ENCODE data around the gene MUC4.
"Not testable (repeated sequence)": the region's sequence is repeated elsewhere in the genome, so short reads cannot be mapped to it uniquely, and the experiment has no call there.

Gene MUC4

GRCh38 chr3:195788711-195789581, 22.8 kb downstream of the MUC4 start:
- DNase-seq (ENCODE audit: low read depth in 2 of 3, low spot score in 2 of 3), result no peak

- not testable (repeated sequence) for DNase-seq (ENCODE audit: low read depth in 2 of 3, low spot score in 2 of 3)
Measured at GRCh38 chr3:195785781-195786405, 25.8 kb downstream of the MUC4 start.

GRCh38 chr3:195784031-195784430, 27.7 kb downstream of the MUC4 start:
- DNase-seq (ENCODE audit: low read depth in 2 of 3, low spot score in 2 of 3), result not testable (repeated sequence)

DNA sequence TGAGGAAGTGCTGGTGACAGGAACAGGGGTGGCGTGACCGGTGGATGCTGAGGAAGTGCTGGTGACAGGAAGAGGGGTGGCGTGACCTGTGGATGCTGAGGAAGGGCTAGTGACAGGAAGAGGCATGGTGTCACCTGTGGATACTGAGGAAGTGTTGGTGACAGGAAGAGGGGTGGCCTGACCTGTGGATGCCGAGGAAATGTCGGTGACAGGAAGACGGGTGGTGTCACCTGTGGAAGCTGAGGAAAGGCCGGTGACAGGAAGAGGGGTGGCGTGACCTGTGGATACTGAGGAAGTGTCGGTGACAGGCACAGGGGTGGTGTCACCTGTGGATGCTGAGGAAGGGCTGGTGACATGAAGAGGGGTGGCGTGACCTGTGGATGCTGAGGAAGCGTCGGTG, 30.5 kb downstream of the MUC4 start:
- not testable (repeated sequence) for DNase-seq (ENCODE audit: low read depth in 2 of 3, low spot score in 2 of 3)

DNA sequence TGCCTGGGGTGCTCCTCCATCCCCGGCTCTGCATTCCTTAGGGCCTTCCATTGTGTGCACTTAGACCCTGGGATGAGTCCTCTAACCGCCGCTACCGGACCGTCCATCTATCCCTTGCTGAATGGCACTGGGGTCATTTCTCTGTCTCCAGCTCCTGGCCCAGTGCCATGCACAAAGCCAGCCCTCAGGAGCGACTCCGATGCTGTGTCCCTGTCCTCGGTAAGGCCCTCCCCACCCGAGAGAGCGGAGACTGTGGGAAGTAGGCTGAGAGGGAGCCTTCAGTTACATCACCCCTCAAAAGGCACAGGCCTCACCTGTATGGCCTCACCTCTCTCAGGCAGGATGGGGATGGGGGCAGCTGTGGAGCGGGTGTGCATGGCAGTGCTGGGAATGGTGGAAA, 33.8 kb downstream of the MUC4 start:
- no peak for DNase-seq (ENCODE audit: low read depth in 2 of 3, low spot score in 2 of 3)

DNA sequence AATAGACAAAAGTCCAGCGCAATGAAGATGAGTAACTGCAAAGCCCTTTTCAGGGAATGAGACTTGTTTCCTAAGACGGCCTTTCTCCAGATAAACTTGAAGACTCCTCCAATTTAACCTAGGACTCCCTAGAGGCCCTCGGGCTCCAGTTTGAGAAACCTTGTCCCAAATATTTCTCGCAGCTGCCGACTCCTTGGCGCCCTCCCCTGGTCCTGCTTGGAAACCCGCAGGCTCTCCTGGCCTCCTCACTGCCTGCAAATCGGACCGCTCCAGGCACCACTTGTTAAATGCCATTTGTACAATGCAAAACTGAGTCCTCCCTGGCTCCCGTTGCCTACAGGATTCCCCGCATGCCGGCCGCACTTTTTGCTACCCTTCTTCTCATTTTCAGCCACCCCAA, 36.8 kb downstream of the MUC4 start:
- DNase-seq (ENCODE audit: low read depth in 2 of 3, low spot score in 2 of 3), result no peak

DNA sequence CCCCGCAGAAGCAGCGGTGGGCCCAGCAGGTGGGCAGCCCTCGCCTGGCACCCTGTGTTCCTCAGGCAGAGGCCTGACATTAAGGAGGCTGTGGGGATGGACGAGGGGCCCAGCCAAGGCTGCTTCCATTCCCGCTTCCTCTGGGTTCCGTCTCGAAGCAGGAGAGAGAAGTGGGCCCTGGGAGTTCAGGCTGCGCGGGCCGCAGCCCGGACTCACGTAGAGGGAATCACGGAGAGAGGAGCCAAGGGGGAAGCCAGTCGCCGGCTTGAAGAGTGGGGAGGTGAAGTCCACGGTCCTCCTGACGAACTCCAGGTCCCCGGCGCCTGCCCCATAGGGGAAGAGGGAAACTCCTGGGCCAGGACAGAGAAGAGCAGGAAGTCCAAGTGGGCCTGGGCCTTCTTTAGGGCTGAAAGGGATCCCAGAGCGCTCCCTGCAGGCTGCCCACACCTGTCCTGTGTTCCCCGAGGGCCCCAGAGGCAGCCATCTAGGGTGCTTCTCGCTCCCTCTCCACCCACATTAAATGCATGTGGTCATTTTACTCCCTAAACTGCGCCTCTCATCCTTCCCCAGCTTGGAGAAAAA, 37.7 kb downstream of the MUC4 start:
- no peak for DNase-seq (ENCODE audit: low read depth in 2 of 3, low spot score in 2 of 3)

DNA sequence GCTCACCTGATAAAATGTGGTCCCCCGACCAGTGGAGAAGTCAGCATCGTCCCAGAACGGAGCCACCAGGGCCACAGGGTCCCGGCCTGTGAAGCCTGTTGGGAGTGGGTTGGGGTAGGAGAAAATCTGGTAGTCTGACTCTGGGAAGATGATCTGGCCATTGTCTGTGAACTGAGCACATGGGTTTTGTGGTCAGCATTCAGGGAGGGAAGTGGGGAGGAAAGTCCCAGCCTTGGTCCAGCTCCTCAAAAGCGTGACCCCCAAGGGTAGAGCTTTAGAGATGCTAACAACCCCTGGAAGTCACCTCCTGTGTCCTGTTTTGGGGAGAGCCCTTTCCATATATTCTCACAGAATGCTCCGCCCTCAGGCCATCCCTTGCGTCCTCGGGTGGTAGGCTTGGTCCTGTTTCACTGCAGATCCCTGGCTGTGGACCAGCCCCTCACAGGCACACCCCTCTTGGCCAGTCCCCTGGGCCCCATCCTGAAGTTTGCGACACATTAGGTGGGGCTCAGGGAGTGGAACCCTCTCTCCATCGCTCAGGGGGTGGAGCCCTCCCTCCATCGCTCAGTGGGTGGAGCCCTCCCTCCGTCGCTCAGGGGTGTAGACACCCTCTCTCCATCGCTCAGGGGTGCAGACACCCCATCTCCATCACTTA, 40.0 kb downstream of the MUC4 start:
- no peak for DNase-seq (ENCODE audit: low read depth in 2 of 3, low spot score in 2 of 3)

DNA sequence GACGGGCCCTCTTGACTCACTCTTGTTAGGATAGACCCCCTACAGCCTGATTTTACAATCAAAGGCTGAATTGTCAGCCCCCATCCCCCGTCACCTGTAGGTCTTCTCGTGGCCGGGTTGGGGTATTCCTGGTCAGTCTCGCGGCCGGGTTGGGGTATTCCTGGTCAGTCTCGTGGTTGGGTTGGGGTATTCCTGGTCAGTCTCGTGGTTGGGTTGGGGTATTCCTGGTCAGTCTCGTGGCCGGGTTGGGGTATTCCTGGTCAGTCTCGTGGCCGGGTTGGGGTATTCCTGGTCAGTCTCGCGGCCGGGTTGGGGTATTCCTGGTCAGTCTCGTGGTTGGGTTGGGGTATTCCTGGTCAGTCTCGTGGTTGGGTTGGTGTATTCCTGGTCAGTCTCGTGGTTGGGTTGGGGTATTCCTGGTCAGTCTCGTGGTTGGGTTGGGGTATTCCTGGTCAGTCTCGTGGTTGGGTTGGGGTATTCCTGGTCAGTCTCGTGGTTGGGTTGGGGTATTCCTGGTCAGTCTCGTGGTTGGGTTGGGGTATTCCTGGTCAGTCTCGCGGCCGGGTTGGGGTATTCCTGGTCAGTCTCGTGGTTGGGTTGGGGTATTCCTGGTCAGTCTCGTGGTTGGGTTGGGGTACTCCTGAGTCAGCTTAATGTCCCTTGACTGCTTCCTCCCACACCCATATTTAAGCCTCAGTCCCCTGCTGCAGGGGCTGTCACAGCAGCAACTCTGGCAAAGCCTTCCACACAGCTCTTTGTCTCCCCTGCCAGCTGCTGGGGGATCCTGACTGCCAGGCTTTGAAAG, 40.7 kb downstream of the MUC4 start:
- DNase-seq (ENCODE audit: low read depth in 2 of 3, low spot score in 2 of 3), result not testable (repeated sequence)

DNA sequence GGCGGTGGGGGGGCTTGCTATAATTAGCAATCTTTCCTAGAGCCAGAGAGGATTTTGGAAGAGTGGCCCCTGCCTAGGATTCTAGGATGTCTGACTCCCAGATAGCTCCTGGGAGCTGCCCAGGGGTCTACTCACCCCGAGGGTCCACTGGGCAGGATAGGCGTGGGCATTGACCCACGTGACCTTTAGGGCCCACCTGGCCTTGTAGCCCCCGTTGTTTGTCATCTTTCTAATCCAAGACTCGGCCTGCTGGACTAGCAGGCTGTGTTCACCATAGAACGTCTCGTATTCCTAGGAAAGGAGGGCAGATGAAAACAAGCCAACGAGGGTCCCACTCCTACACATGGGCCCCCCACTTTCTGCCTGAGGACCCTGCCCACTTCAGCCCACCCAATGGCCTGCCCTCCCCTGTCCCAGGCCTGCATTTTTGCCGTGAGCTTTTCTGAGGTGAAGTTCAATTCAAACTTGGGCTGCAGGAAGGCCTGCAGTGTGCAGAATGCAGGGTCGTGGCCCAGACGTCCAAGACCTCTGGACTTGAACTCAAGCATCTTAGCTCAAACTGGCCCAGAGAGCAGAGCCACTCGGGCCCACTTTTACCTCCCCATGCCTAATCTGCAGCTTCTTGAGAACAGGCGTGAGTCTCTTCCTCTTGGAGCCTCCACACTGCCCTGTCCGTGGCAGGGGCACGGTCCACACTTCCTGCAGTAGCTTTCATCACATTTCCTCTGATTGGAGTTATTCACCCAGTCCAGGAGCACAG, 41.5 kb downstream of the MUC4 start:
- DNase-seq (ENCODE audit: low read depth in 2 of 3, low spot score in 2 of 3), result no peak

- DNase-seq (ENCODE audit: low read depth in 2 of 3, low spot score in 2 of 3), result no peak
Measured at GRCh38 chr3:195769551-195769950, 42.2 kb downstream of the MUC4 start.

DNA sequence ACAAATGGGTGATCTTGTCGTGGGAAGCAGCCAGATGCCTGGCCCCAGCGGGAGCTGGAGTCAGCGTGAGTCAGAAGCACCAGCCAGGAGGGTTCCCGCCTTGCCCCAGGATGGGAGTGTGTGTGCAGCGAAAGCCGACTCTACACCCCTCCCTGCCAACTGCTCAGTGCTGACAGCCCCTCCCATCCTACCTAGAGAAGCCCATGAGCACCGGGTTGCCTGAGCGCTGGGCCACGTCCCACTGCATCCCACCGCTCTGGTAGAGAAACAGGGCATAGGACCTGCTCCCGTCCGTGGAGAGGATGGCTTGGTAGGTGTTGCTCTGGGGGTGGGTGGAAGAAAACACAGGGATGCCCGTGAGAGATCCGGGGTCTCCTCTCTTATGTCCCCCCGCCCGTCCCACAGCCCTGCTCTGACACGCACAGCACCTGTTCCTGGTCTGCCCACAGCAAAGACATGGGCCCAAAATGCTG, 42.9 kb downstream of the MUC4 start:
- no peak for DNase-seq (ENCODE audit: low read depth in 2 of 3, low spot score in 2 of 3)

GRCh38 chr3:195768414-195768813, 43.3 kb downstream of the MUC4 start:
- DNase-seq (ENCODE audit: low read depth in 2 of 3, low spot score in 2 of 3), result no peak

DNA sequence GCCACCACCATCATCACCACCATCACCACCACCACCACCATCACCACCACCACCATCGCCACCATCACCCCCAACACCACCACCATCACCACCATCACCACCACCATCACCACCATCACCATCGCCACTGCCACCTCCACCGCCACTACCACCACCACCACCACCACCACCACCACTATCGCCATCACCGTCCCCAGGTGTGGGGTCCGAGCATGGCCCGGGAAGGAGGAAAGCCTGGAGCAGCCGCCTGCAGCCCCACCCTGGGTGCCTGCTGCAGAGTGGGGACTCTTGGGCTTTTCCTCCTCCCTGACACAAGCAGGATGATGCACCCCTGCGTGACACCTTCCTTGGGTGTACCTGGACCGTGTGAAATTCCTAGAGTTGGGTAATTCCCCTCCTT, 43.9 kb downstream of the MUC4 start:
- no peak for DNase-seq (ENCODE audit: low read depth in 2 of 3, low spot score in 2 of 3)

DNA sequence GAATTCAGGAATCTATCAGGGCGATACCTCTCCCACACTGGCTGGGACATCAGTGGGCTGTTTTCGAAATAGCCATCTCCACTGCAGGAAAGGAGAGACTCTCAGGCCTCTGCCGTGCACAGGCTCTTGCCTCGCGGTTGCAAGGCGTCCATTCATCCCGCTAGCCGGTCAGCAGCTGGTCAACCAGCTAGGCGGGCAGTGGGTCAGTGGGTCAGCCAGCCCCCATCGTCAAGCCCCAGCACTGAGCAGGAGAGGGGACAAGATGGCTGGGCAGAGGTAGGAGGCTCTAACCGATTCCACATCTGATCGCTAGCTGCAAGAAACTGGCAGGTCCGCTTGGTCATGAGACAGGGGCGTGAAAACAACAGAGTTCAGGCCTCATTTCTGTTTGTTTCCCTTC, 45.1 kb downstream of the MUC4 start:
- no peak for DNase-seq (ENCODE audit: low read depth in 2 of 3, low spot score in 2 of 3)

GRCh38 chr3:195764961-195765706, 46.6 kb downstream of the MUC4 start:
- DNase-seq (ENCODE audit: low read depth in 2 of 3, low spot score in 2 of 3), result no peak

DNA sequence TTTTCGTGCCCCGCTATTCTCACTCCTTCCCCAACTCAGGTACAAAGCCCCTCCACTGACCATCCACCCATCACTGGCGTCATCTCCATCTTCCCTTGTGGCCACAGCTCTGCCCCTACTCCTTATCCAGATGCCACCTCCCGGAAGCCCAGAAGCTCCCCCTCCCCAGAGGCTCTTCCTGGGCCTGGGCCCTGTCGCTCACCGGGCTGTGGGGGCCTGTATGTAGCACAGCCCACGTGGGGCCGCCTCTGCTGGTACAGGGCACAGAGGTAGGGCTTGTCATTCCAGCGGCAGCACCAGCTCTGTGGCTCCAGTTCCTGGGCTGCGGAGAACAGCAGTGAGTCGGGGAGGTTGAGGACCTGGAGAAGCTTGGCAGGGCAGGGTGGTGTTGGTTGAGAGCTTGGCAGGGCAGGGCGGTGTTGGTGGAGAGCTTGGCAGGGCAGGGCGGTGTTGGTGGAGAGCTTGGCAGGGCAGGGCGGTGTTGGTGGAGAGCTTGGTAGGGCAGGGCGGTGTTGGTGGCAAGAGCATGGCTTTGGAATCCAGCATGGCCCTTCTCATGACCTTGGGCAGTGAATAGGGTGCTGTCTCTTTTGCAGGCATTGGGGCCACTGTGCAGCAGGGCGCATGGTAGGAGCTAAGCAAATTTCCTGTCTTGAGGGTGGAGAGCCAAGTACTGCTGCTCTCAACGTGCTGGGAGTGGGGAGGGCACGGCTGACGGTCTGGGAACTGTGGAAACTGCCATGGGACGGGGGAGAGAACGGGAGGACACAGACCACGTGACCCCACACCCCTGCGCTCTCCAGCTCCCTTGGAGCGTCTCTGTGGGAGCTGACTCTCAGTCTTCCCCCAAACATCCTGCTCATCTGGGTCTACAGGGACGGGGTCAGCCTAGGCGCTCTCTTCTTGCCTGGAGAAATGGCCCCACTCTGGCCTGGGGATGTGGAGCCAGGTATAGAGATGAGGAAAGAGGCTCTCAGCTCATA, 47.6 kb downstream of the MUC4 start:
- no peak for DNase-seq (ENCODE audit: low read depth in 2 of 3, low spot score in 2 of 3)

Measured in activated CD8-positive, alpha-beta memory T cell treated with anti-CD3 and anti-CD28 coated beads for 48 hours (primary cell).